SU-DHL-6 (cell line): ENCODE measurements around the gene PDE4D.

ENCODE experiments used
- EZH2phosphoT487 ChIP-seq: fragments of 200-600 bp; sonication (generic), shearing (Covaris generic); conservative IDR thresholded peaks from 2 replicates; pipeline ENCODE4 v1.6.1; 2018; ENCODE audit warnings: mild to moderate bottlenecking, antibody characterized with exemption, low read length, moderate library complexity, mixed read lengths
- TF ChIP-seq, protein P1 (sequence below): fragments of 200-600 bp; sonication (generic); IDR thresholded peaks from one replicate; pipeline ENCODE4 v1.5.1; 2017; ENCODE audit warnings: antibody characterized with exemption, mild to moderate bottlenecking, low read length, moderate library complexity; ENCODE audit not compliant: insufficient read depth, poor library complexity, severe bottlenecking

- TF ChIP-seq, protein P1, sequence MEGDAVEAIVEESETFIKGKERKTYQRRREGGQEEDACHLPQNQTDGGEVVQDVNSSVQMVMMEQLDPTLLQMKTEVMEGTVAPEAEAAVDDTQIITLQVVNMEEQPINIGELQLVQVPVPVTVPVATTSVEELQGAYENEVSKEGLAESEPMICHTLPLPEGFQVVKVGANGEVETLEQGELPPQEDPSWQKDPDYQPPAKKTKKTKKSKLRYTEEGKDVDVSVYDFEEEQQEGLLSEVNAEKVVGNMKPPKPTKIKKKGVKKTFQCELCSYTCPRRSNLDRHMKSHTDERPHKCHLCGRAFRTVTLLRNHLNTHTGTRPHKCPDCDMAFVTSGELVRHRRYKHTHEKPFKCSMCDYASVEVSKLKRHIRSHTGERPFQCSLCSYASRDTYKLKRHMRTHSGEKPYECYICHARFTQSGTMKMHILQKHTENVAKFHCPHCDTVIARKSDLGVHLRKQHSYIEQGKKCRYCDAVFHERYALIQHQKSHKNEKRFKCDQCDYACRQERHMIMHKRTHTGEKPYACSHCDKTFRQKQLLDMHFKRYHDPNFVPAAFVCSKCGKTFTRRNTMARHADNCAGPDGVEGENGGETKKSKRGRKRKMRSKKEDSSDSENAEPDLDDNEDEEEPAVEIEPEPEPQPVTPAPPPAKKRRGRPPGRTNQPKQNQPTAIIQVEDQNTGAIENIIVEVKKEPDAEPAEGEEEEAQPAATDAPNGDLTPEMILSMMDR: no peak
- no peak for TF ChIP-seq EZH2phosphoT487
Measured at GRCh38 chr5:59586841-59587240, 306.7 kb downstream of the PDE4D start.
